SK-N-SH treated with all-trans-retinoic acid at 6 μM for 48 hours (cell line): Measurements from ENCODE around the gene MEIOC.

ENCODE experiments used
- BACH2 ChIP-seq: fragments of 250-450 bp; sonication (Bioruptor Pico); IDR thresholded peaks from 2 replicates; pipeline ENCODE4 v1.9.0; 2021; ENCODE audit warnings: mild to moderate bottlenecking, borderline replicate concordance
- CSRNP3 ChIP-seq: fragments of 250-450 bp; sonication (Bioruptor Pico); IDR thresholded peaks from 2 replicates; pipeline ENCODE4 v1.5.1; 2021; ENCODE audit warnings: mild to moderate bottlenecking, moderate library complexity
- PATZ1 ChIP-seq: fragments of 250-450 bp; sonication (Bioruptor Pico); IDR thresholded peaks from 2 replicates; pipeline ENCODE4 v1.8.0; 2020; ENCODE audit warnings: mild to moderate bottlenecking, moderate library complexity, borderline replicate concordance
- POU6F1 ChIP-seq: fragments of 250-450 bp; sonication (Bioruptor Pico); IDR thresholded peaks from 2 replicates; pipeline ENCODE4 v1.8.0; 2021; ENCODE audit warnings: low read depth, mild to moderate bottlenecking, moderate library complexity, borderline replicate concordance
- RARB ChIP-seq: fragments of 250-450 bp; sonication (Bioruptor Pico); IDR thresholded peaks from 2 replicates; pipeline ENCODE4 v1.8.0; 2021; ENCODE audit warnings: mild to moderate bottlenecking, moderate library complexity
- TOX ChIP-seq: fragments of 250-450 bp; sonication (Bioruptor Pico); IDR thresholded peaks from 2 replicates; pipeline ENCODE4 v1.8.0; 2021; ENCODE audit warnings: mild to moderate bottlenecking, moderate library complexity, borderline replicate concordance
- ZFP3 ChIP-seq: fragments of 250-450 bp; sonication (Bioruptor Pico); IDR thresholded peaks from 2 replicates; pipeline ENCODE4 v1.5.0; 2020; ENCODE audit warnings: mild to moderate bottlenecking, moderate library complexity
- ZNF565 ChIP-seq: fragments of 450-650 bp; formaldehyde crosslinking; conservative IDR thresholded peaks from 2 replicates; pipeline ENCODE4 v1.5.0; 2020; ENCODE audit warnings: low read depth, mild to moderate bottlenecking, moderate library complexity
- ZNF70 ChIP-seq: fragments of 450-650 bp; formaldehyde crosslinking; IDR thresholded peaks from 2 replicates; pipeline ENCODE4 v1.5.0; 2020; ENCODE audit warnings: mild to moderate bottlenecking, moderate library complexity

DNA sequence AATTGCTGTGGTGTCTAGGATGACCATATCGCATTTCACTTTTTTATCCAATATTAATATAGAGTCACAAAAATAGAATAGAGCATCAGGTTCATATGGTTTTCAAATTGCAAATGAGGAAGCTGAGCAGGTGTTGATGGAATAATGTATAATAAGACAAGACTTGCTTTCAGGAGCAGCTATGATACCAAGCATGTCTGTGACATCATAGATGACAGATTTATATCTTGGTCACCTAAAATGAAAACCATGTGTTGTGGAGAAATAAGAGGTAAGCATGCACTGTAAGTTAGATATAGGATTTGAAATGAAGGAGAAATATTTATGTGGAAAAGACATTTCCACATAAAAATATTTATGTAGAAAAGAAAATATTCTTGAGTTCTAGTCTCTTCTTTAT is 8.6 kb downstream of the MEIOC start:
- no peak for TF ChIP-seq POU6F1
- TF ChIP-seq ZNF565 (CRISPR knock-in tag) = no peak
- TF ChIP-seq BACH2 (CRISPR knock-in tag) = no peak
- no peak for TF ChIP-seq TOX (CRISPR knock-in tag)
- no peak for TF ChIP-seq PATZ1 (CRISPR knock-in tag)
- no peak for TF ChIP-seq CSRNP3 (CRISPR knock-in tag)
- no peak for TF ChIP-seq ZFP3 (CRISPR knock-in tag)
- TF ChIP-seq ZNF70 = no peak
- no peak for TF ChIP-seq RARB (CRISPR knock-in tag)
